Mesenchymal stem cell (in vitro differentiated cells and primary cell): ENCODE data around the gene PFKM.

ENCODE experiments used
- DNase-seq: peaks from one replicate; pipeline ENCODE4 v3.0.0-alpha.2; 2013
- H2AFZ ChIP-seq: one replicate; pipeline ENCODE4 v1.6.1; 2013; ENCODE audit warnings: low read depth, mild to moderate bottlenecking, control low read depth, inconsistent platforms, low read length, moderate library complexity
- H2AK5ac ChIP-seq: 2 replicates; pipeline ENCODE4 v1.6.1; 2013; ENCODE audit warnings: low read length, moderate library complexity, mild to moderate bottlenecking, inconsistent platforms; ENCODE audit not compliant: severe bottlenecking
- H2BK120ac ChIP-seq: one replicate; pipeline ENCODE4 v1.6.1; 2013; ENCODE audit warnings: low read depth, mild to moderate bottlenecking, inconsistent platforms, low read length, moderate library complexity
- H2BK12ac ChIP-seq, 2 experiments: one replicate each; pipeline ENCODE4 v1.6.1; 2013; ENCODE audit warnings: inconsistent platforms in 2 of 2, low read length in 2 of 2, mild to moderate bottlenecking in 2 of 2, moderate library complexity in 2 of 2, control low read depth in 1 of 2
- H2BK15ac ChIP-seq: one replicate; pipeline ENCODE4 v1.6.1; 2013; ENCODE audit warnings: mild to moderate bottlenecking, low read depth, inconsistent platforms; ENCODE audit not compliant: poor library complexity, severe bottlenecking
- H2BK5ac ChIP-seq: 2 replicates; pipeline ENCODE4 v1.6.1; 2013; ENCODE audit warnings: low read depth, mild to moderate bottlenecking, low read length, control low read depth, inconsistent platforms; ENCODE audit not compliant: poor library complexity, severe bottlenecking
- H3K14ac ChIP-seq, 2 experiments: one replicate each; pipeline ENCODE4 v1.6.1; 2013; ENCODE audit warnings: inconsistent platforms in 2 of 2, low read length in 2 of 2, control low read depth in 1 of 2, mild to moderate bottlenecking in 1 of 2, moderate library complexity in 1 of 2
- H3K18ac ChIP-seq, 2 experiments: one replicate each; pipeline ENCODE4 v1.6.1; 2013; ENCODE audit warnings: inconsistent platforms in 2 of 2, low read length in 2 of 2, control low read depth in 1 of 2, low read depth in 1 of 2, mild to moderate bottlenecking in 1 of 2
- H3K23ac ChIP-seq, 2 experiments: one replicate each; pipeline ENCODE4 v1.6.1; 2013; ENCODE audit warnings: inconsistent platforms in 2 of 2, low read length in 2 of 2, mild to moderate bottlenecking in 2 of 2, moderate library complexity in 2 of 2, control low read depth in 1 of 2
- H3K27ac ChIP-seq: 2 replicates; pipeline ENCODE4 v1.5.1; 2013; ENCODE audit warnings: mild to moderate bottlenecking, moderate library complexity, low read length, control low read depth, inconsistent platforms; ENCODE audit not compliant: poor library complexity, severe bottlenecking
- H3K27me3 ChIP-seq, 2 experiments: 2 replicates each; pipeline versions ENCODE4 v1.6.1 to v1.7.0; 2013; ENCODE audit warnings: low read length in 2 of 2, mild to moderate bottlenecking in 2 of 2, moderate library complexity in 2 of 2, control low read depth in 1 of 2, inconsistent platforms in 1 of 2; ENCODE audit not compliant: control insufficient read depth in 1 of 2, insufficient read depth in 1 of 2
- H3K36me3 ChIP-seq, 2 experiments: 2 replicates each; pipeline versions ENCODE4 v1.6.1 to v1.7.0; 2013; ENCODE audit warnings: low read length in 2 of 2, control low read depth in 1 of 2, inconsistent platforms in 1 of 2, low read depth in 1 of 2, mild to moderate bottlenecking in 1 of 2; ENCODE audit not compliant: insufficient read depth in 2 of 2, control insufficient read depth in 1 of 2
- H3K4ac ChIP-seq, 2 experiments: one replicate each; pipeline ENCODE4 v1.6.1; 2013; ENCODE audit warnings: inconsistent platforms in 2 of 2, low read length in 2 of 2, mild to moderate bottlenecking in 2 of 2, moderate library complexity in 2 of 2, control low read depth in 1 of 2, low read depth in 1 of 2
- H3K4me1 ChIP-seq: 2 replicates; pipeline ENCODE4 v1.6.1; 2013; ENCODE audit warnings: low read depth, low read length, control low read depth; ENCODE audit not compliant: control insufficient read depth, insufficient read depth
- H3K4me2 ChIP-seq: 2 replicates; pipeline ENCODE4 v1.6.1; 2013; ENCODE audit warnings: low read length, mild to moderate bottlenecking, inconsistent platforms; ENCODE audit not compliant: poor library complexity, severe bottlenecking
- H3K4me3 ChIP-seq, 2 experiments: 2 replicates each; pipeline versions ENCODE4 v1.5.1 to v1.7.0; 2013; ENCODE audit warnings: low read length in 2 of 2, mild to moderate bottlenecking in 2 of 2, control low read depth in 1 of 2, low read depth in 1 of 2; ENCODE audit not compliant: insufficient read depth in 1 of 2
- H3K79me1 ChIP-seq: replicated peaks from 2 replicates; pipeline ENCODE4 v1.6.1; 2013; ENCODE audit warnings: mild to moderate bottlenecking, control low read depth, low read length, inconsistent platforms; ENCODE audit not compliant: poor library complexity, severe bottlenecking
- H3K9ac ChIP-seq: 2 replicates; pipeline ENCODE4 v1.7.0; 2013; ENCODE audit warnings: mild to moderate bottlenecking, low read length, moderate library complexity
- H3K9me3 ChIP-seq: 2 replicates; pipeline ENCODE4 v1.7.0; 2013; ENCODE audit warnings: mild to moderate bottlenecking, low read length; ENCODE audit not compliant: control insufficient read depth
- H4K8ac ChIP-seq: one replicate; pipeline ENCODE4 v1.6.1; 2013; ENCODE audit warnings: inconsistent platforms, mild to moderate bottlenecking, low read length, moderate library complexity
- H4K91ac ChIP-seq: one replicate; pipeline ENCODE4 v1.6.1; 2013; ENCODE audit warnings: mild to moderate bottlenecking, low read length, inconsistent platforms
- WGBS: methylation state at CpG from one replicate; pipeline ENCODE4 v1.1.7; 2013; ENCODE audit warnings: mixed read lengths; 5-methylcytosine and 5-hydroxymethylcytosine counted together

Gene PFKM

DNA sequence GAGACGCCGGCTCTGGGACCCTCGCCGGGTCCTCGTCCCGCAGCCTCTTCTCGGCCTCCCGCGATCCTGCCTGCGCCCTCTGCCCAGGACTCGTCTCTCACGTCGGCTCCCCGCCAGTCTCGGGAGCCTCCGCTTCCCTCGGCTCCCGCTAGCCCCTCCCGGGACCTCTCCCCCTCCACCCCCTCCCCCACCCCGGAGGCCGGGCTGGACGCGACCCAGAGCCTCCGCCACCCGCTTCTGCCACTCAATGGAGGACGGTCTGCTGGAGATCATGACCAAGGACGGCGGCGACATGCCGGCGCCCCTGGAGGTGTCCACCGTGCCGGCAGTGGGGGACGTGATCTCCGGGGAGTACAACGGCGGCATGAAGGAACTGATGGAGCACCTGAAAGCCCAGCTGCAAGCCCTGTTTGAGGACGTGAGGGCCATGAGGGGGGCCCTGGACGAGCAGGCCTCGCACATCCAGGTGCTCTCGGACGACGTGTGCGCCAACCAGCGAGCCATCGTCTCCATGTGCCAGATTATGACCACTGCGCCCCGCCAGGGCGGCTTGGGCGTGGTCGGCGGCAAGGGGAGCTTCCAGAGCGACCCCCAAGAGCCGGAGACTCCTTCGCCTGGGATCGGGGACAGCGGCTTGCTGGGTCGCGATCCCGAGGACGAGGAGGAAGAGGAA is 64.8 kb downstream of the PFKM start:
- peak overlapping the region; percentile 89 for H3K9ac ChIP-seq
- no peak overlapping the region for H2BK120ac ChIP-seq
- H4K8ac ChIP-seq: peak overlapping the region; percentile 75
- no peaks in the 10 kb centered on the region for H3K36me3 ChIP-seq
- H2AFZ ChIP-seq: peak overlapping the region; percentile 79
- no peak overlapping the region for H2AK5ac ChIP-seq
- H2BK5ac ChIP-seq: no peak overlapping the region
- peak overlapping the region; percentile 91 for H3K4me2 ChIP-seq
- no peaks in the 10 kb centered on the region for H3K9me3 ChIP-seq
- H4K91ac ChIP-seq: peak overlapping the region; percentile 24
- H3K27ac ChIP-seq: no peak overlapping the region
- H3K18ac ChIP-seq: peak overlapping the region; percentile 28 to 44
- peak overlapping the region in 1 of 2 experiments; percentile 59 for H2BK12ac ChIP-seq
- H3K14ac ChIP-seq: no peak overlapping the region
- no peak overlapping the region for H2BK15ac ChIP-seq
- no peak overlapping the region for H3K23ac ChIP-seq
- H3K4ac ChIP-seq: no peak overlapping the region
- H3K27me3 ChIP-seq: peaks cover 54 to 81% of the 10 kb centered on the region in 2 experiments
- no peaks in the 10 kb centered on the region for H3K79me1 ChIP-seq
- H3K4me3 ChIP-seq: peak overlapping the region; percentile 67 to 95
- peaks cover 12% of the 10 kb centered on the region for H3K4me1 ChIP-seq
- no peak for DNase-seq
- WGBS: 10% methylated on average over 61 of the region's 61 CpGs

DNA sequence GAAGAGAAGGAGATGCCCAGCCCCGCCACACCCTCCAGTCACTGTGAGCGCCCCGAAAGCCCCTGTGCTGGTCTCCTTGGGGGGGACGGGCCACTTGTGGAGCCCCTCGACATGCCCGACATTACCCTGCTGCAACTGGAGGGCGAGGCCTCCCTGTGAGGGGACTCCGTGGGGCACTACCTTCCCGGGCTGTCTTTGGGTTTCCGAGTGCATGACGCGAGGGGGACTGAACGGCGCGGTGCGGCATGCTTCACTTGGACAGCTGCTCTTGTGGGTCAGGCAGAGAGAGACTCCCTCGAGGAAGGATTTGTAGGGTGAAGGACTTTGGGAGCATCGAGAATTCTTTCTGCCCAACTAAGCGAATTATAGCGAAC is 65.4 kb downstream of the PFKM start:
- Histone ChIP-seq H4K91ac (no peak overlapping the region), H3K4me3 (peak overlapping the region in 1 of 2 experiments; percentile 95), H2BK15ac (peak overlapping the region; percentile 44), H3K18ac (no peak overlapping the region), H3K4me1 (peaks cover 12% of the 10 kb centered on the region), H2AK5ac (no peak overlapping the region), H2BK5ac (no peak overlapping the region), H3K36me3 (no peaks in the 10 kb centered on the region), H2BK120ac (no peak overlapping the region), H3K27me3 (peaks cover 49 to 75% of the 10 kb centered on the region in 2 experiments), H3K27ac (no peak overlapping the region), H2BK12ac (no peak overlapping the region), H2AFZ (no peak overlapping the region), H3K23ac (no peak overlapping the region), H3K4me2 (no peak overlapping the region), H4K8ac (no peak overlapping the region), H3K9ac (no peak overlapping the region), H3K4ac (peak overlapping the region in 1 of 2 experiments; percentile 35), H3K14ac (no peak overlapping the region), H3K79me1 (no peaks in the 10 kb centered on the region), H3K9me3 (no peaks in the 10 kb centered on the region)
- 26% methylated on average over 17 of the region's 20 CpGs for WGBS
- DNase-seq: no peak

DNA sequence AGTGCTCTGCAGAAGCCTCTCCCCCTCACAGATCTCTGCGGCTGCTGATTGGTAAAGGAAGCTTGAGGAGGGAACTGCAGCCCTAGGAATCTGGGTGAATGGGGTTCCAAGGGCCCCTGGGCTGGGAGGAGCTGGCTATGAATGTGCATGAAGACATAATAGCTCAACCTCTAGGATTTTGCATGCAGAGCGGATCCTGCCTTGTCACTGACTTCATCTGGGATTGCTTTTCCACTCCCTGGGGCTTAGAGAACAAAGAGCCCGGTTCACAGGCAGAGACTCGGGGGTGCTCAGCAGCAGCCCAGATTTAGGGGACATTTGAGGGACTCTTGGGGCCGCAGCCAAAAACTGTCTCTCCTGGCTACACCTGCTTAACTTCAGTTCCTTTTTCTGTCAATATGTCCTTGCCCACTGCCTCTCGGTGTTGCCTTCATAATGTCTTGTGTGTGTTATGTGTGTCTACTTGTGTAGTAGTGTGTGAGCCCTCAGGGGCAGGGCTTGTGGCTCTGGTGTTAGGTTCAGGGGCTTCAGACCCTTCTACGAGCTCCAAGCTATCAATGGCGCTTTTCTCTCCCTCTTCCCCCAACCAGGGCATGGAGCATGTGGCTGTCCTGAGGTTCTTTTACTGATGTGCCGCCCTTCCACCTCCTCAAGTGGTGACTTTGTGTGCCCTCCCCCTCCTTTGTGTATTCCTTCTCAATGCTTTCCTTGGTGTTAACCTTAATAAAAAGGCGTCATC is 66.2 kb downstream of the PFKM start:
- Histone ChIP-seq H3K9ac (no peak overlapping the region), H3K4ac (no peak overlapping the region), H3K36me3 (no peaks in the 10 kb centered on the region), H2BK120ac (no peak overlapping the region), H2AK5ac (no peak overlapping the region), H2BK5ac (no peak overlapping the region), H3K4me2 (no peak overlapping the region), H3K4me3 (no peak overlapping the region), H4K8ac (no peak overlapping the region), H2BK15ac (no peak overlapping the region), H3K79me1 (no peaks in the 10 kb centered on the region), H3K4me1 (peaks cover 12% of the 10 kb centered on the region), H3K23ac (no peak overlapping the region), H3K18ac (no peak overlapping the region), H2AFZ (no peak overlapping the region), H3K27me3 (peaks cover 41 to 73% of the 10 kb centered on the region in 2 experiments), H3K27ac (no peak overlapping the region), H3K9me3 (no peaks in the 10 kb centered on the region), H4K91ac (no peak overlapping the region), H3K14ac (no peak overlapping the region), H2BK12ac (no peak overlapping the region)
- peak; percentile 42 for DNase-seq
- 56% methylated on average over 10 of the region's 10 CpGs for WGBS

DNA sequence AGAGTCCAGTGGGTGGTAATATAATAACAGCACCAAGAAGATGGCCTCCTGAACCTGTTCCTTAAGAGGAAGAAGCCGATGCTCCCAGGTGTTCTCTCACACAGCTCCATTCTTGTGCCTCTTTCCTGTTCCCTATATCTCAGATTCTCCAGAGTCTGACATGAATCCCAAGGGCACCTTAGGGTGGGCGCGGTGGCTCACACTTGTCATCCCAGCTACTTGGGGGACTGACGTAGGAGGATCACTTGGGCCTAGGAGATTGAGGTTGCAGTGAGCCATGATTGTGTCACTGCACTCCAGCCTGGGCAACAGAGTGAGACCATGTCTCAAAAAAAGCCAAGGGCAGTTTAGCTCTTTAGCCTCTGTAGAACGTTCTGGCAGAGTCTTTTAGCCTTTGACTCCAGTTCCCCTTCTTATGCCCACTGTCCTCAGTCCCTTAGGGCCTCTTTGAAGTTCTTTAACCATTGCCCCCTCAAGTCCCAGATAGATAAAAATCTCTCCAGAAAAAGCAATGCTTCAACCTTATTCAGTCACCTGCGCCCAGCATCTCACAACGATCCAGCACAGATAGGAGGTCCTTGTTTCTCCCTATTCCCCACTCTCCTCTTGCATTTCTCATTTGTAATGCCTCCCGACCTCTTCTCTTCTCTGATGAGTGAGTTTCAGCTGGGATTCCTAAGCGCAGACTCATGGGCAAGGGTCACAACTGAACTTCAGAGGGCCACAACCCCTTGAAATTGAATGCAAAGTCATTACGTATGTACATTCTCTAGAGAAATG is 68.9 kb downstream of the PFKM start:
- 80% methylated on average over 9 of the region's 10 CpGs for WGBS
- H2BK15ac ChIP-seq: no peak overlapping the region
- no peaks in the 10 kb centered on the region for H3K79me1 ChIP-seq
- H4K91ac ChIP-seq: no peak overlapping the region
- no peak overlapping the region for H2BK5ac ChIP-seq
- no peaks in the 10 kb centered on the region for H3K9me3 ChIP-seq
- H3K4ac ChIP-seq: no peak overlapping the region
- no peak overlapping the region for H3K4me2 ChIP-seq
- no peak overlapping the region for H3K9ac ChIP-seq
- no peak overlapping the region for H3K18ac ChIP-seq
- H2AFZ ChIP-seq: no peak overlapping the region
- no peak overlapping the region for H3K23ac ChIP-seq
- no peak overlapping the region for H4K8ac ChIP-seq
- DNase-seq: no peak
- no peak overlapping the region for H2BK12ac ChIP-seq
- no peak overlapping the region for H3K14ac ChIP-seq
- peaks cover 10% of the 10 kb centered on the region for H3K4me1 ChIP-seq
- H2BK120ac ChIP-seq: no peak overlapping the region
- no peaks in the 10 kb centered on the region for H3K36me3 ChIP-seq
- H2AK5ac ChIP-seq: no peak overlapping the region
- peaks cover 30 to 54% of the 10 kb centered on the region in 2 experiments for H3K27me3 ChIP-seq
- H3K4me3 ChIP-seq: no peak overlapping the region
- H3K27ac ChIP-seq: no peak overlapping the region
